ENCODE results near the gene CLDN34. TPM values are rescaled to one million over a fixed set of nuclear protein-coding genes. Genes with fewer than 3 reads are reported as not detected.

CLDN34 gene
- total and polyA plus RNA-seq, 7 donors: 0.16 to 2.2 (median 0.68) TPM; not detected in 4

GRCh38 chrX:9992724-9993123 lies 25.6 kb downstream of the CLDN34 start:
- TF ChIP-seq POLR2AphosphoS5 (IDR thresholded peaks at IDR 0.05) (no peak), POLR2A (IDR thresholded peaks at IDR 0.05) (no peak), EP300 (IDR thresholded peaks at IDR 0.05) (no peak)
- TF ChIP-seq, protein P1, sequence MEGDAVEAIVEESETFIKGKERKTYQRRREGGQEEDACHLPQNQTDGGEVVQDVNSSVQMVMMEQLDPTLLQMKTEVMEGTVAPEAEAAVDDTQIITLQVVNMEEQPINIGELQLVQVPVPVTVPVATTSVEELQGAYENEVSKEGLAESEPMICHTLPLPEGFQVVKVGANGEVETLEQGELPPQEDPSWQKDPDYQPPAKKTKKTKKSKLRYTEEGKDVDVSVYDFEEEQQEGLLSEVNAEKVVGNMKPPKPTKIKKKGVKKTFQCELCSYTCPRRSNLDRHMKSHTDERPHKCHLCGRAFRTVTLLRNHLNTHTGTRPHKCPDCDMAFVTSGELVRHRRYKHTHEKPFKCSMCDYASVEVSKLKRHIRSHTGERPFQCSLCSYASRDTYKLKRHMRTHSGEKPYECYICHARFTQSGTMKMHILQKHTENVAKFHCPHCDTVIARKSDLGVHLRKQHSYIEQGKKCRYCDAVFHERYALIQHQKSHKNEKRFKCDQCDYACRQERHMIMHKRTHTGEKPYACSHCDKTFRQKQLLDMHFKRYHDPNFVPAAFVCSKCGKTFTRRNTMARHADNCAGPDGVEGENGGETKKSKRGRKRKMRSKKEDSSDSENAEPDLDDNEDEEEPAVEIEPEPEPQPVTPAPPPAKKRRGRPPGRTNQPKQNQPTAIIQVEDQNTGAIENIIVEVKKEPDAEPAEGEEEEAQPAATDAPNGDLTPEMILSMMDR (IDR thresholded peaks at IDR 0.05): no peak
- DNase-seq: no peak
- Histone ChIP-seq H3K27me3 (no peaks in the 10 kb centered on the region), H3K9me3 (no peaks in the 10 kb centered on the region), H3K27ac (no peak overlapping the region), H3K4me3 (no peak overlapping the region), H3K4me1 (peaks cover 0 to 6% (median 0%) of the 10 kb centered on the region in 4 donors), H3K36me3 (no peaks in the 10 kb centered on the region)
- WGBS, 2 donors: 95 to 97% methylated on average over 18 of the region's 18 CpGs
- intact Hi-C loops (cut with DNase I): no loop called here

DNA sequence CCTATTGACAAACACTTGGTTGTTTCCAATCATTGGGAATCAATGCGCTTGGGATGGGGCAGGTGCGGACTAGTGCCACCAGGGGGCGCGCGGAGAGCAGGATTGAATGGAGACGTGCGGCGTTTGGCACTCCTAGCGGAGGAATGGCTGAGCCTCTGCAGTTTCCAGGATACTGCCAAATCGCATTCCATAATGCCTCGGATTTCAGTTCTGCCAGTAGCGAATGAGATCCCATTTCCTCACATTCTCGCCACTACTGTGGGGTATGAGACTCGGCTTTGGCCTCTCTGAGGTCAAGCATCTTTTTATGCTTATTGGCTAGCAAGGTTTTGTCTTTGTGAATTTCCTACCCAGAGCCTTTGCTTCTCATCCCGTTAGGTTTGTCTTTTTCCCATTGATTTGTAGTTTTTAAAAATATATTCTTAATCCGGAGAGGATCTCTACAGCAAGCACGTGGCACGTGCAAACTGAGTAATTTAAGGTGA lies 28.7 kb downstream of the CLDN34 start:
- peak; percentile 92 for DNase-seq
- Histone ChIP-seq H3K36me3 (no peaks in the 10 kb centered on the region), H3K4me1 (peaks cover 0 to 6% (median 0%) of the 10 kb centered on the region in 4 donors), H3K27me3 (no peaks in the 10 kb centered on the region), H3K9me3 (no peaks in the 10 kb centered on the region), H3K4me3 (no peak overlapping the region), H3K27ac (no peak overlapping the region)
- intact Hi-C loops (cut with DNase I): loop anchor here (1.0 kb wide), 1 partner anchor 123 kb away; no protein-coding TSS in a partner anchor
- peak in 3 of 4 donors; percentile 16 to 67 (median 46) for TF ChIP-seq POLR2AphosphoS5 (IDR thresholded peaks at IDR 0.05)
- TF ChIP-seq POLR2A (IDR thresholded peaks at IDR 0.05): no peak
- no peak for TF ChIP-seq EP300 (IDR thresholded peaks at IDR 0.05)
- TF ChIP-seq, protein P1 (IDR thresholded peaks at IDR 0.05): peak; percentile 84 to 98 (median 98)
- 21 to 26% methylated on average over 18 of the region's 18 CpGs for WGBS, 2 donors

GRCh38 chrX:9997041-9997440 lies 29.9 kb downstream of the CLDN34 start:
- TF ChIP-seq, protein P1 (IDR thresholded peaks at IDR 0.05): no peak
- no peak for TF ChIP-seq POLR2A (IDR thresholded peaks at IDR 0.05)
- TF ChIP-seq POLR2AphosphoS5 (IDR thresholded peaks at IDR 0.05): no peak
- TF ChIP-seq EP300 (IDR thresholded peaks at IDR 0.05): no peak

DNA sequence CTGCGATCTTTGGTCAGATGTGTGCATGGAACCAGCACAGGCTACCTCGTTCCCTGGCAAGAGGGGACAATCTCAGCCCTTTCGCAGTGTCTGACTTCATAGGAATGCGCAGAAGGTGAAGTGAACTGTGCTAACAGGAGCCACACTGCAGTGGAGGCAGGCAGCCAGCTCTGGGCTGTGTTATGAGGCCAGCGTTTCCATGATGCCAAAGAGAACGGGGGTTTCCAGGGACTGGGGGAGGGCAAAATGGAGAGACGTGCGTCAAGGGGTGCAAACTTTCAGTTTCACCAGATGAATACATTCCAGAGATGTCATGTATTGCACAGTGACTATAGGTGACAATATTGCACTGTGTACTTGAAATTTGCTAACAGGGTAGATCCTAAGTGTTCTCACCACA lies 30.4 kb downstream of the CLDN34 start:
- TF ChIP-seq, protein P1 (IDR thresholded peaks at IDR 0.05): no peak
- TF ChIP-seq POLR2AphosphoS5 (IDR thresholded peaks at IDR 0.05): no peak
- TF ChIP-seq EP300 (IDR thresholded peaks at IDR 0.05): no peak
- no peak for TF ChIP-seq POLR2A (IDR thresholded peaks at IDR 0.05)
- Histone ChIP-seq H3K9me3 (no peaks in the 10 kb centered on the region), H3K27me3 (no peaks in the 10 kb centered on the region), H3K36me3 (no peaks in the 10 kb centered on the region), H3K4me1 (peaks cover 0 to 6% (median 0%) of the 10 kb centered on the region in 4 donors), H3K27ac (no peak overlapping the region), H3K4me3 (no peak overlapping the region)
- intact Hi-C loops (cut with DNase I): no loop called here
- whole genome bisulfite sequencing, 2 donors: 80 to 88% methylated on average over 8 of the region's 8 CpGs
- DNase-seq: no peak

More at GRCh38 chrX:9997041-9997440, 29.9 kb downstream of the CLDN34 start:
- no peak for DNase-seq
- Histone ChIP-seq H3K27ac (no peak overlapping the region), H3K27me3 (no peaks in the 10 kb centered on the region), H3K36me3 (no peaks in the 10 kb centered on the region), H3K4me1 (peaks cover 0 to 6% (median 0%) of the 10 kb centered on the region in 4 donors), H3K4me3 (no peak overlapping the region), H3K9me3 (no peaks in the 10 kb centered on the region)
- intact Hi-C loops (cut with DNase I): no loop called here
- WGBS, 2 donors: 95% methylated on average over 9 of the region's 9 CpGs

DNA sequence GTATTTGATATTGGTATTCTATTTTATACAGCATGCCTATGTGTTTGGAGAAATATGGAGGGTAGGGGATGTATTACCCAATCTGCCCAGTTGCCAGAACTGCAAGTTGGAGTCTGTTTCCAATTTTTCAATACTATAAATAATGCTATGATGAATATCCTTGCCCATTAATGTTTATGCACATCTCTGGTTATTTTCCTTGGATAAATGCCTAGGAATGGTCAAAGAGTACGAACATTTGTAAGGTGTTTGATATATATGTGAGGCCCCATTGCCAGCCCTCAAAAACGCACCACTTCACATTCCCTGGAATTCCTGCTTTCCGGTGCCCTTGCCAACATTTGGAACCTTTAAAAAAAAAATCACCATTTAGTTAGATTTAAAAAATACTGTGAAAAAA lies 34.3 kb downstream of the CLDN34 start:
- DNase-seq: no peak
- peaks cover 0 to 6% (median 0%) of the 10 kb centered on the region in 4 donors for H3K4me1 ChIP-seq
- no peak for TF ChIP-seq POLR2AphosphoS5 (IDR thresholded peaks at IDR 0.05)
- TF ChIP-seq, protein P1 (IDR thresholded peaks at IDR 0.05): no peak
- no peak for TF ChIP-seq EP300 (IDR thresholded peaks at IDR 0.05)
- TF ChIP-seq POLR2A (IDR thresholded peaks at IDR 0.05): no peak
- H3K4me3 ChIP-seq: no peak overlapping the region
- no peaks in the 10 kb centered on the region for H3K9me3 ChIP-seq
- intact Hi-C loops (cut with DNase I): no loop called here
- 91% methylated on average over 3 of the region's 3 CpGs for WGBS, 2 donors
- H3K27ac ChIP-seq: no peak overlapping the region
- no peaks in the 10 kb centered on the region for H3K36me3 ChIP-seq
- no peaks in the 10 kb centered on the region for H3K27me3 ChIP-seq
